GM12891 (cell line): Measurements from ENCODE around the gene FNTB.

Source experiments
- POLR2AphosphoS5 ChIP-seq: IDR thresholded peaks from 2 replicates; pipeline ENCODE4 v1.6.1; 2011; ENCODE audit warnings: low read depth, low read length, control low read depth
- POU2F2 ChIP-seq: IDR thresholded peaks from 2 replicates; pipeline ENCODE4 v1.6.1; 2011; ENCODE audit warnings: low read depth, mild to moderate bottlenecking, control low read depth, low read length, moderate library complexity

DNA sequence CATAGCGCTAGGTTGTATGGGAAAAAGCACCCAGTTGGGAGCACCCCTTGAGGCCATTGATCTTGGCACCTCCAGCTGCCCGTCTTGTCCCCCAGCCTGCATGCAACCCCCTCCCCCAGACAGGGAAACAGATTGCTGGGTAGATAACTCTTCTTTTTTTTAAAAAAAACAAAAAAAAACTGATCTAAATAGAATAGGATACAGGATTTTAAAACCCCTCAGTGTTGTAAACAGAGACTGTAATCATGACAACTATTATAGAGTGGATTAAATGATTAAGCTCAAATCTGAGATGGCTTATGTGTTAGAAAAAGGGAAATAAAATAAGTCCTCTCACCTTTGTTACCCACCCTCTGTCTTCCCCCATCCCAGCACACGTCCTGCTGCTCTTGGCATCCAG lies 66.8 kb downstream of the FNTB start:
- TF ChIP-seq POU2F2 (no peak), POLR2AphosphoS5 (no peak)
